HG03095 (cell line): ENCODE results near the gene LIMK2.
"Not testable (repeated sequence)": the region's sequence is repeated elsewhere in the genome, so short reads cannot be mapped to it uniquely, and the experiment has no call there.

ENCODE experiments used
- ATAC-seq: cut with Tn5 transposase; IDR thresholded peaks from one replicate; pipeline ENCODE4 v1.9.1; 2021; ENCODE audit warnings: moderate library complexity; ENCODE audit not compliant: unreplicated experiment

Gene LIMK2

DNA sequence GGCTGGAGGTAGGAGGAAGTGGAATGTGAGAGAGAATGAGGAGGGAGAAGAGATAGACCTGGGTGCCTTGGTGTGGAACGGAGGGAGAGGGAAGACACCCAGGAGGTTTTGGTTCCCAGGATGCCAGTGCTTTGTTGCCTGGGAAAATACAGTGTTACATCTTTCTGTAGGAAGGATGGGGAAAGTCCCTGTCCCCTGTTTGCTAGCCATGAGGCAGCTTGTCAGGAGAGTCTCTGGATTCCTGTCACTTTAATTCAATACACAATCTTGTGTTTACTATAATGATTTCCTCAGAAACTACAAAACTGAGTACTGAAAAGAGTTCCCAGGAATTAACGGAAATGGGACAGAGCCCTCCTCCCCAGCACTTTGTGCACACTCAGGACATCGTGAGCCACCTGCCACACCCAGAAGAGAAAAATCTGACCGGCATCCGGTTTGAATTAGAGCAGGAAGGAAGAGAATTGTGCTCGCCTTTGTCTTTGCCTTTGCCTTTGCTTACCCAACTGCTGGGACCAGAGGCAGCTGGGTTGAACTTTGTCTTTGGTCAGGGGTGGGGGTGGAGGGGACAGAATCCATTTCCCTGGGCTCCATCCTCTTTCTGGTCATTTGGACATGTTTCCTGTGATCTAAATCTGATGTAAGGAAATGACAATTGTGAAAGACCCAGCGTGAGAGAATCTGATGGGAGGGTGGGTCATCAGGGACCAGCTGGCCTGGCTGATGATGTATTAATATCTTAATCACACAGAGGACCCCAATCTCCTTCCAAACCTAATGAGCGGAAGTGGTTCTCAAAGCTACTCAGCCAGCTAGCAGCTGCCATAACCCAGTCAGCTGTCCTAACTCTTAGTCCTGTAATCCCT lies 1.3 kb upstream of the LIMK2 start:
- ATAC-seq: no peak

DNA sequence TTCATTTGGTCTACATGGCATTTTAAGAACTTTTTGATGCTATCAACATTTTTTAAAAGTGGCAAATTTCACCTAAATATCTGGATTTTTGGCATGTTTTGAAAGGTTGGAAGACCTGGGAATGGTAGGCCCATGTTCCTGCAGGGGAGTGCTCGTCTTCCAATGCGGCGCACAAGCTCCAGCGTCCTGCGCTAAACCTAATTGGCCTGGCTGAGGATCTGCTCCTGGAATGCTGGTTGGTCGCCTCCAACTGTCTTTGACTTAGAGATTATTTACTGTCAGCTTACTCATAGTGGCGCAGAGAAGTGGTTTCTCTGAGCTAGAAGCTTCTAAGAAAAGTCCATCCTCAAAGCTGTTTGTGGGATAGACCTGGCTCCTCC lies 626 bp upstream of the LIMK2 start:
- no peak for ATAC-seq

DNA sequence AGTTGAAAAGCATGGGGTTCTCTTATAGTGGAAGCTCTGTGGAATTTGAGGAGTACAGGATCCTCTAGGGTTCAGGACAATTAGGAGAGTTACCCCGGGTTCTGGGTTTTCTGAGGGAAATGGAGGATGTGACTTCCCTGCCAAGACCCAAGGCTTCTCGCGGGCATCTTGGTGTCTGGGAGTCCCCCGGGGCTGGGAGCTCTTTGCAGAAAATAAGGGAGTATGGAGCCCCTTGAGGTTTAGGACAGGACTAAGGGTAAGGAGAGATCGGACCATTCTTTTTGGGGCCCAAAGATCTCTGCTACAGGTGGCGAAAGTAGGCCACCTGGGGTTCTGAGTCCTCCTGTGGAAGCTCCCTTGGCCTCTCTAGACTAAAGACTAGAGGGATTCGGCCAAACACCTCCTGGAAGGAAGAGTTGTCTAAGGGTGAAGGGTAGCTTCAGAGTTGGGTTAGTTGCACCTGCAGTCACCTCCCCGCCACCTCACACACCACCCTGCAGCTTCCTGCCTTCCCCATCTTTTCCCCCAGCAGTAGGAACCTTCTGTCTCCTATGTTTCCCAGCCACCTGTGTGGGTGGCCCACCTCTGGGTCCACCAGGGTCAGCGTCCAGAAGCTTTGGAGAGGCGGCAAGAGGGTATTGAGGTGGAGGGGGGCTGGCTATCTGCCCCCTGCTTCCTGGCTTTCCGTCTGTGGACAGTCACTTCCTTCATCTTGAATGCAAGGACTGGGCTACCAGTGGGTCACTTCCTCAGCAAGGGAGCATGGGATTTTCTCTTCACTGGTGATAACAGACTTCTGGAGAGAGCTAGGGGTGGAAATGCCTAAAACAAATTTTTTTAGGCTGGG lies 908 bp downstream of the LIMK2 start:
- no peak for ATAC-seq

DNA sequence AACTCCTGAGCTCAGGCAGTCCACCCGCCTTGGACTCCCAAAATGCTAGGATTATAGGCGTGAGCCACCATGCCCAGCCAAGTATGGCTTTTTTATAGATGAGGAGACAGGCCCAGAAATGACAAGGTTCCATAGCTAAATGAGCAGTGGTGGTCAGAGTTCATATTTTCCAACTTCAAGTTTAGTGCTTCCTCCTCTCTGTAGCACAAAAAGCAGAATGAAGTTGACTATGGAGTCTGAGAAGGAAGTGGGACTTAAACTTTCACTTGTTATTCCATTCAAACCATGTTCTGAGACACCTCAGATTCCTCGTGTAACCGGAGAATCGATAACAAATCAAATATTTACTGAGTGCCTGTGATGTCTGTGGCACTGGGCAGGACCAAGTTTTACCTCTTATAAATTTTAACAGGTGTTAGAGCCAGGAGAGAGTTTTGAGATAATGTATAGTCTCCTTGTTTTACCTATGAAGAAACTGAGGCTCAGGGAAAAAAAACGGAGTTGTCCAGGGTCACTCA lies 3.0 kb downstream of the LIMK2 start:
- ATAC-seq: no peak

DNA sequence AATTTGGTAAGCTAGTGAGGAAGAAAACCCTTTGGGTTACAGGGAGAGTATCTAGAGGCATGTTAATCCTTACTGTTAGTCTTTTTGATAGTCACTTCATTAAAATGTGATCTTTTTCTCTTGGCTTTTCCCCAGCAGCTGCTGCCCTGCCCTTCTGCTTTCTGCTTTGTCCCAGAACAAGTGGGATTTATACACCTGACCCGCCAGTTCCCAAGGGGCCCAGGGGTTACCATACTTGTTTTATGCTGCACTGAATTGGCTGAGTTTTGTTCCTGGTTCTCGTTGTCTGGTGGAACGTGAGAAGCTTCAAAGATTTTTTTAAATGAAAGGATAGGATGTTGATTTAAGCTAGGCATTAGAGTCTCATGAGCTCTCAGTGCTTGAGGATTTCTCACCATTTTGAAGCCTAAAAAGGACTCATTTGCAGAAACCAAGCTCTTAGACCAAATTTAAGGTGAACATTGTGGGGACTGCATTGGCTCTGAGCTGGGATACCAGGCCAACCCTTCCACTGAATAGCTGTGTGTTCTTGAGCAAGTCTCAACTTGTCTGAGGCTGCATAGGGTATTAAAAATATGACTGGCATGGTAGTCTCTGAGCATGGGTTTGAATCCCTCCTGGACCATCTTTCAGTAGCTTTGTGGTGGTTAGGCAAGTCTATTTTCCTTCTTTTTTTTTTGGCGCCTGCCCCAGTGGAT lies 6.6 kb downstream of the LIMK2 start:
- no peak for ATAC-seq

DNA sequence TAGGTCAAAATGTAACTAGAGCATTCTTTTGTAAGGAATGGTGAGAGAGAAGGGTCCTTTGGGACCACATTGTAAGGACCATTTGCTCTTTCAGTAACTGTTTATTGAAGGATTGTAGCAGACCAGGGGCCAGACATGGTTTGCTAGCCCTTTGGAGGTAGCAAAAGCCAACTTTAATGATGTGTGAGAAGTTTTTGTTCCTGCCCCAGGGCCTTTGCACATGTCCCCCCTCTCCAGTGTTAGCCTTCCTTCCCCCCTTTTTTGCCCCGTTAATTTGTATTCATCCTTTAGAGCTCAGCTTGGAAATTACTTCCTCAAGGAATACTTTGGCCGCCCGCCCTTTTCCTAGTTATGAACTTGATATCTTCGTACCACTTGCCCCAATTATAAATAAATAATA lies 9.0 kb downstream of the LIMK2 start:
- no peak for ATAC-seq

DNA sequence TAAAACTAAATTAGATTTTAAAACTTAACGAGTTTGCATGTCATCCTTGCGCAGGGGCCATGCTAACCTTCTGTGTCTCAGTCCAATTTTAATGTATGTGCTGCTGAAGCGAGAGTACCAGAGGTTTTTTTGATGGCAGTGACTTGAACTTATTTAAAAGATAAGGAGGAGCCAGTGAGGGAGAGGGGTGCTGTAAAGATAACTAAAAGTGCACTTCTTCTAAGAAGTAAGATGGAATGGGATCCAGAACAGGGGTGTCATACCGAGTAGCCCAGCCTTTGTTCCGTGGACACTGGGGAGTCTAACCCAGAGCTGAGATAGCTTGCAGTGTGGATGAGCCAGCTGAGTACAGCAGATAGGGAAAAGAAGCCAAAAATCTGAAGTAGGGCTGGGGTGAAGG lies 10.6 kb downstream of the LIMK2 start:
- ATAC-seq: no peak

DNA sequence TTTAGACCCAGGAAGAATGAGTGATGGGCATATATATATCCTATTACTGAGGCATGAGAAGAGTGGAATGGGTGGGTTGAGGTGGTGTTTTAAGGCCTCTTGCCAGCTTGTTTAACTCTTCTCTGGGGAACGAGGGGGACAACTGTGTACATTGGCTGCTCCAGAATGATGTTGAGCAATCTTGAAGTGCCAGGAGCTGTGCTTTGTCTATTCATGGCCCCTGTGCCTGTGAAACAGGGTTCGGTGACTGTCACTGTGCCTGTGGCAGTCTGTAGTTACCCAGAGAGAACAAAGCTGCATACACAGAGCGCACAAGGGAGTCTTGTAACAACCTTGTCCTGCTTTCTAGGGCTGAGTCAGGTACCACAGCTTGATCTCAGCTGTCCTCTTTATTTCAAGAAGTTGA lies 11.7 kb downstream of the LIMK2 start:
- no peak for ATAC-seq

DNA sequence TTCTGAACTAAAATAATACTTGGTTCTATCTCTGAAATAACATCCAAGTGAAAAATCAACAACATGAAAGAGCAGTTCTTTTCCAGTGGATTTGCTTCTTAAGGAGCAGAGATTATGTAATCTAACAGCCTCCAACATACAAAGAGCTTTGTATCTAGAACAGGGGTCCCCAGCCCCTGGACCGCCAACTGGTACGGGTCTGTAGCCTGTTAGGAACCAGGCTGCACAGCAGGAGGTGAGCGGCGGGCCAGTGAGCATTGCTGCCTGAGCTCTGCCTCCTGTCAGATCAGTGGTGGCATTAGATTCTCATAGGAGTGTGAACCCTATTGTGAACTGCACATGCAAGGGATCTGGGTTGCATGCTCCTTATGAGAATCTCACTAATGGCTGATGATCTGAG lies 12.6 kb downstream of the LIMK2 start:
- not testable (repeated sequence) for ATAC-seq

DNA sequence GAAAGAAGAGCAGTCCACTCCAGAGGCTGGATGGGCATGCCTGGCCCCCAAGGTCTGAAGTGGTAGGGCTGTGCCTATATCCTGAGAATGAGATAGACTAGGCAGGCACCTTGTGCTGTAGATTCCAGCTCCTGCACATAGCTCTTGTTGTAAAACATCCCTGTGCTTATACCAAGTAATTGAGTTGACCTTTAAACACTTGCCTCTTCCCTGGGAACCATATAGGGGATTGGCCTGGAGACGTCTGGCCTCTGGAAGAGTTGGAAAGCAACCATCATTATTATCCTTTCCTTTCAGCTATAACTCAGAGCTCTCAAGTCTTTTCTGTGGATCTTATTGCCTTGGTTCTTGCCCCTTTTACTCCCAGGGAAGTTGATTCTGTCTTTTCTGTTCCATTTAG lies 15.1 kb downstream of the LIMK2 start:
- no peak for ATAC-seq

DNA sequence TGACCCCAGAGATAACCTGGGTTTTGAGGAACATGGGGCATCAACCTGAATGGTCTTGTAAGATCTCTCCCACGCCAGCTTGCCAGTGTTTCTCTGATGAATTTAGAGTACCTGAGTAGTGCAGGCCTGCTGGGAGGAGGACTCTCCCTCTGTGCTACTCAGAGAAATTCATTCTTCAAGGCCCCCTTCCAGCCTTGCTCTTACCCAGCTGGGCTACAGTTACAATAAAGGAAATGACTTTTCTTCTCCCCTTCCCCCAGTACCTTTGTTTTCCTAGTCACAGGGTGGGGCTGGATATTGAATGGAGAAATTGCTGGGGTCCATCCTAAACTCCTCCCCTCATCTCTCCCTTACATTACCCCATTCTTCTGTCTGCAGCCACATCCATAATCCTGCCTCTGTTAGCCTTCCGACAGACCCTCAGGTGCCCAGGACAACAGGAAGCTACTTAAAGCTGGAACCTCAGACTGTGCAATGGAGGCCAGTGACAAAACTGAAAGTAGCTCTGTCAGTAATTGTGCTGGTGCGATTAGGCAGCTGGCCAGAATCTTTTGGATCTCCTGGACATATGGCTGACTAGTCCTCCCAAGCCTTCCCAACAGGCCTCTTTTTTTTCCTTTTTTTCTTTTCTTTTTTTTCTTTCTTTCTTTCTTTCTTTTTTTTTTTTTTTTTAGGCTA lies 17.4 kb downstream of the LIMK2 start:
- no peak for ATAC-seq

DNA sequence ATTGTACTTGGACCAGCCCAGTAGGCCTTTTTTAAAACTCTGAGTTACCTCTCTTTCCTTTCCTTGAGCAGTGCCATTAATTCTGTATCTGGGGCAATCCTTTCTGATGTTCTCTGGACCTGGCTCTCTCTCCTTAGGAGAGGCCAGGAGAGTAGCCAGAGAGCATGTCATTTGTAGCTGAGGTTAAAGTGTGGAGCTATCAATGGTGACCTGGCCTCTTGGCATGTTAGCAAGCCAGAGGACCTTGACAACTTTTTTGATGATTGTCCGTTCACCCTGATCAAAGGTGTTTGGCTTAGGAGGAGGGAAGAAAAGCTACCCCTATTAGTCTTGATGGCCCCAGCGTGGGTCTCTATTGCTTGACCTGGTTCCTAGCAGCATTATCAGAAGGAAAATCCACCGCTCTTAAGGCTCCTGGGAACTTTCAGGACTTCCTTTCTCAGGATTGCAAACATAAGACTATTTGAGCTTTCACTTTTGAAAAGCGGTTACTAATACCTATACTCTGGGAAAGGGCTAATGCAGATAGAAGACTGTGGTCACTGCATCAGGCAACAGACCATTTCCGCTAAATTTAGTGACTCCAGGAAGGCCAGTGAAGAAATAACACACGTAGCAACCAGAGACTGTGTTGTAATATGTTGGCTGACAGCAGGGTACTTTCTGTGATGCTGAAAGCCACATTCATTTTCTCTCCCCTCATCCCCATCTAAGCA lies 18.2 kb downstream of the LIMK2 start:
- no peak for ATAC-seq

DNA sequence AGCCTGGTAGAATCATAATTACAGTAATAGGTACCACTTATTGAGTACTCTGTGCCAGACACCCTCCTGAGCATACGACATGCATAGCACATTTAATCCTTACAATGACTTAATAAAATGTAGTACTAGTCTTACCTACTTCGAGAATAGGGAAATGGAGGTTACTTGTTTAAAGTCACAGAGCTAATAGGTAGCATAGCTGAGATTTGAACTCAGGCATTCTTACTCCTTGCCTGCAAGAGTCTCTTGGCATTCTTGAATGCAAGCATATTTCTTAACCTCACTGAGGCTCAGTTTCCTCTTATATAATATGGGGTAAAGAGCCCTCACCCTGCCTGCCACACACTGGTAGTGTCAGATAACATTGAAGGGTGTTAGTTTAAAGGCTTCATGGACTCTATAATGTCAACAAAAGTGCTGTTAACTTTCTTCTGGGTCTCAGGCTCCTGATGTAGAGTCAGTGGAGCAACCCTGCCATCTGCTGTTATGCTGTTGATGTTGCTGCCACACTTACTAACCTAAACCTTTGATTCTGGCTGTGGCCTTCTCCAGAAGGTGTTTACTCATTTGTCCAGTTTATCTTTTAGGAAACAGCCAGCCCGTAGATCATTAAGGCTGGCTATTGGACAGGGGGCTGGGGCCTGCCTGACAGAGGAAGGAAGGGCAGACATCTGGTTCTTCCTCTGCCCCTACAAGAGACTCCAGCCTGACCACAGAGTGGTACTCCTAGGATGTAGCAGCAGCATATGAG lies 18.9 kb downstream of the LIMK2 start:
- no peak for ATAC-seq

DNA sequence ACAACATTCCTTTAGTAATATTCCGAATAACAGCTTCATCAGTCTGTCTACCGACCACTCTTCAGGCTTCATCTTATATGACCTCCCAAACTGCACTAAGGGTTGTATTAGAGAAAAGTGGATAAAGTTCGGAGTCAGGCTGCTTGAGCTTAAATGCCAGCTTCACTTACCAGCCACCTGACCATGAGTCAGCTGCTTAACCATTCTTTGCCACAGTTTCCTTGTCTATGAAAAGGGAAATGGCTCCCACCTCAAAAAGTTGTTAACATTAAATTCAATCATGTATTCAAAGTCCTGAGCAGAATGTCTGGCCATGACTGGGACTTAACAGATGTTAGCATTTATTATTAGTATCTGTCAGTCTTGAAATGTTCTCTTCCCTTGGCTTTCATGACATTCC lies 20.9 kb downstream of the LIMK2 start:
- ATAC-seq: no peak

DNA sequence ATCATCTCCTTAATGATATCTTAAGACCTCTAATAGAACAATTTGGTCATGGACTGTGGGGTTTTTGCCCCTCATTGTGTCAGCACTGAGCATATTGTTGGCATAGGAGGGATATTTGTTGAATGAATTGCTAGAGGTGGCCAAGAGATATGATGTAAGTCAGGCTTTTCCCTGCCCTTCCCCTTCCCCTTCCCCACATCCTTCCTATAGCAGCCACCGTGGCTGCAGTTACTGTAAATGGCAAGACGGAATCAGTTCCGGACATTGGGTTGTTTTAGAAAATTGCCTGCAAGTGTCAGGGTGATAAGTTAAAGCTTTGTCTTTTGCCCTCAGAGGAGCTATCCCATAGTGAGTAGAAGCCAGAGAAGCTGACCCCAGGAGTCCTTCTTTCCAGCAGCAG lies 23.0 kb downstream of the LIMK2 start:
- no peak for ATAC-seq

DNA sequence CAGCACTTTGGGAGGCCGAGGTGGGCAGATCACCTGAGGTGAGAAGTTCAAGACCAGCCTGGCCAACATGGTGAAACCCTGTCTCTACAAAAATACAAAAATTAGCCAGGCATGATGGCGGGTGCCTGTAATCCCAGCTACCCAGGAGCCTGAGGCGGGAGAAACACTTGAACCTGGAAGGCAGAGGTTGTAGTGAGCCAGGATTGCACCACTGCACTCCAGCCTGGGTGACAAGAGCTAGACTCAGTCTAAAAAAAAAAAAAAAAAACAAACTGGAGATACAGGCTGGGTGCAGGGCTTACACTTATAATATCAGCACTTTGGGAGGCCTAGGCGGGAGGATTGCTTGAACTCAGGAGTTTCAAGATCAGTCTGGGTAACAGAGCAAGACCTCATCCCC lies 23.9 kb downstream of the LIMK2 start:
- not testable (repeated sequence) for ATAC-seq

DNA sequence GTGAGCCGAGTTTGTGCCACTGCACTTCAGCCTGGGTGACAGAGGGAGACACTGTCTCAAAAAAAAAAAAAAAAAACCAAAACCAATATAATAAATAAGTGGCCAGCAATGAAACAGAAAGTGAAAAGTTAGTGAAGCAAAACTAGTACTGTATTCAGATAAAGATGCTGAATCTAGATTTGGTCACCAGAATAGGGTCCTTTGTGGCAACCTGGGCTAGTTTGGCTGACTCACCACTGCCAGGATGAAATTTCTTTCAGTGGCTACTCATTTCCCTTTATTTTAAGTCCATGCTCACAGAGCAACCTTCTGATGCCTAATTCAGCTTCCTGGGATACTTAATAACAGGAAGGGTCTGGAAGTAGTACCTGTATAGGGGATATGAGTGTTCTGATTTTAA lies 26.0 kb downstream of the LIMK2 start:
- no peak for ATAC-seq

DNA sequence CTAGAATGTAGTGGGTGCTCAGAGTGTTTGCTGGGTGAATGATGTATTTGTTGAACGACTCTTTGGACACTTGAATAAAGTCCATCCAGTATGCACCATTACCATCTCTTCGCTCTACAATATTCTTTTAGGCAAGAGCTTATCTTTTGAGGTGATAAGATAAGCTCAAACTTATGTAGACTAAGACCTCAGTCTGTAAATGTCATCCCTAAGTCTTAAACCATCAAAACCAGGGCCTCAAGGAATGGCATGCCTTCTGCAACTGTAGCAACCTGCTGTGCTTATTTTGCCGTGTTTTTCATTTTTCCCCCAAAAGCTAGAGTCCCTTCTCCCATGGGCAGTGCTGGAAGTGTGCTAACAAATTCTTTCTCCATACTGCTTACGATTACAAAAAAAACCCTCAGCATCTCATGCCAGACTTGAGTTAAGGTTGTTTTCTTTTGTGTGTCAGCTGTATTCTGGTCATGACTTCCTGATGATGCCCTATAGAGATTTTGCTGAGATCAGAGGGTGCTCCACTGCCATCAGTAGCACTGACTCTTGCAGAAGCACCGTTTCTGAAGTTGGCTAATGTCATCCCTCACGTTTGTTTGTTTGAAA lies 27.8 kb downstream of the LIMK2 start:
- ATAC-seq: no peak

DNA sequence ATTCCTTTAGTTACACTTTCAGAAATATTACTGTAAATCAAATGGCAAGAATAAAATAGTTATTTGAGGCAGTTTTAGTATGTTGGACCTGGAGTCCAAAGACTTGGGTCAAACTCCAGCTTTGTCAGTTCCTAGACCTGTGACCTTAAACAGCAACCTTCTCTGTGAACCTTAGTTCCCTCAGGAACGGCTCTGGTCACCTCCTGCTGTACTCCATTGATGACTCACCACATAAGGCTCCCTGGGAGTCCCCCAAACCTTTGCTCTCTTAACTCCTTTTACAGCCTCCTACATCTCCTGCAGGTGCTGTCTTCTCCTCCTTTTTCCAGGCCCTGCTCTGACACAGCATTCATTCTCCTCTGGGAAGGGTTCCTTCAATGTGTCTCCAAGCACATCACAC lies 29.1 kb downstream of the LIMK2 start:
- no peak for ATAC-seq
